HEK293 (cell line): ENCODE data around the gene SPTLC3.

Source experiments
- CTCF ChIA-PET: fragments of 350-600 bp; formaldehyde crosslinking; extraction: SDS; loops from one replicate; lab custom pipeline; 2021; ENCODE audit warnings: antibody characterized with exemption; lab: Yijun Ruan, JAX
- POLR2A ChIA-PET: fragments of 300-600 bp; formaldehyde crosslinking; extraction: SDS; loops from one replicate; lab custom pipeline; 2020; ENCODE audit warnings: antibody characterized with exemption, inconsistent platforms; lab: Yijun Ruan, JAX
- H3K27ac ChIP-seq: fragments of 200-500 bp; sonication (Bioruptor generic); 2 replicates; pipeline ENCODE4 v1.5.1; 2014; ENCODE audit warnings: low read depth, low read length, control low read depth, inconsistent platforms; ENCODE audit errors: extremely low read depth
- H3K36me3 ChIP-seq, 2 experiments: fragments of 200-500 bp in 1 of 2; sonication (Bioruptor generic) in 1 of 2; 1 replicate in 1 of 2; 2 replicates in 1 of 2; pipeline ENCODE4 v1.5.1; 2014 to 2017; ENCODE audit warnings: inconsistent platforms in 2 of 2, low read length in 2 of 2; ENCODE audit not compliant: control insufficient read depth in 2 of 2, insufficient read depth in 1 of 2
- H3K4me1 ChIP-seq: fragments of 200-500 bp; sonication (Bioruptor generic); 2 replicates; pipeline ENCODE4 v1.5.1; 2014; ENCODE audit warnings: mild to moderate bottlenecking, low read length, inconsistent platforms; ENCODE audit not compliant: control insufficient read depth, insufficient read depth
- H3K4me3 ChIP-seq: 2 replicates; pipeline ENCODE4 v1.5.1; 2011; ENCODE audit warnings: low read depth, mild to moderate bottlenecking, control low read depth, low read length, moderate library complexity
- H3K9me3 ChIP-seq: fragments of 200-500 bp; sonication (Bioruptor generic); 2 replicates; pipeline ENCODE4 v1.5.1; 2014; ENCODE audit warnings: low read depth, low read length, inconsistent platforms; ENCODE audit not compliant: control insufficient read depth, insufficient read depth
- FEZF1 ChIP-seq: fragments of 450-650 bp; formaldehyde crosslinking; IDR thresholded peaks from 2 replicates; pipeline ENCODE4 v1.5.1; 2016; ENCODE audit warnings: missing biosample characterization, missing genetic modification characterization
- GLIS1 ChIP-seq: fragments of 450-650 bp; formaldehyde crosslinking; IDR thresholded peaks from 2 replicates; pipeline ENCODE4 v1.5.1; 2016; ENCODE audit warnings: missing biosample characterization, missing genetic modification characterization
- HOXA7 ChIP-seq: sonication (generic); formaldehyde crosslinking; IDR thresholded peaks from 2 replicates; pipeline ENCODE4 v1.8.1; 2022; ENCODE audit warnings: missing genetic modification reagents, borderline replicate concordance
- KLF1 ChIP-seq: fragments of 450-650 bp; formaldehyde crosslinking; IDR thresholded peaks from 2 replicates; pipeline ENCODE4 v1.5.1; 2016; ENCODE audit warnings: missing biosample characterization, missing genetic modification characterization
- KLF8 ChIP-seq: fragments of 450-650 bp; formaldehyde crosslinking; IDR thresholded peaks from 2 replicates; pipeline ENCODE4 v1.5.1; 2016; ENCODE audit warnings: missing biosample characterization, missing genetic modification characterization
- PRDM1 ChIP-seq: fragments of 450-650 bp; formaldehyde crosslinking; IDR thresholded peaks from 2 replicates; pipeline ENCODE4; 2016; ENCODE audit warnings: missing biosample characterization, missing genetic modification characterization
- PRDM10 ChIP-seq: fragments of 450-650 bp; formaldehyde crosslinking; IDR thresholded peaks from 2 replicates; pipeline ENCODE4 v1.5.1; 2016; ENCODE audit warnings: missing biosample characterization, missing genetic modification characterization
- ZBTB20 ChIP-seq: fragments of 450-650 bp; formaldehyde crosslinking; IDR thresholded peaks from 2 replicates; pipeline ENCODE4 v1.5.1; 2016; ENCODE audit warnings: missing biosample characterization, missing genetic modification characterization
- ZBTB21 ChIP-seq: fragments of 450-650 bp; formaldehyde crosslinking; IDR thresholded peaks from 2 replicates; pipeline ENCODE4 v1.5.1; 2017; ENCODE audit warnings: missing biosample characterization, missing genetic modification characterization
- ZIC2 ChIP-seq: fragments of 450-650 bp; formaldehyde crosslinking; IDR thresholded peaks from 2 replicates; pipeline ENCODE4 v1.5.1; 2016; ENCODE audit warnings: missing biosample characterization, missing genetic modification characterization
- ZNF121 ChIP-seq: fragments of 450-650 bp; formaldehyde crosslinking; IDR thresholded peaks from 2 replicates; pipeline ENCODE4 v1.5.1; 2016; ENCODE audit warnings: missing biosample characterization, missing genetic modification characterization
- ZNF174 ChIP-seq: fragments of 450-650 bp; formaldehyde crosslinking; IDR thresholded peaks from 2 replicates; pipeline ENCODE4 v1.5.0; 2017; ENCODE audit warnings: missing biosample characterization, mild to moderate bottlenecking, missing genetic modification characterization
- ZNF184 ChIP-seq: fragments of 450-650 bp; IDR thresholded peaks from 2 replicates; pipeline ENCODE4 v1.5.1; 2018; ENCODE audit warnings: missing biosample characterization, mild to moderate bottlenecking, missing genetic modification characterization
- ZNF239 ChIP-seq: fragments of 450-650 bp; formaldehyde crosslinking; IDR thresholded peaks from 2 replicates; pipeline ENCODE4 v1.5.1; 2016; ENCODE audit warnings: missing biosample characterization, missing genetic modification characterization
- ZNF292 ChIP-seq: fragments of 450-650 bp; formaldehyde crosslinking; IDR thresholded peaks from 2 replicates; pipeline ENCODE4 v1.5.1; 2016; ENCODE audit warnings: low read depth, missing biosample characterization, missing genetic modification characterization, borderline replicate concordance
- ZNF398 ChIP-seq: fragments of 450-650 bp; formaldehyde crosslinking; IDR thresholded peaks from 2 replicates; pipeline ENCODE4 v1.5.1; 2017; ENCODE audit warnings: missing biosample characterization, missing genetic modification characterization
- ZNF513 ChIP-seq: fragments of 450-650 bp; IDR thresholded peaks from 2 replicates; pipeline ENCODE4 v1.5.1; 2018; ENCODE audit warnings: missing biosample characterization, missing genetic modification characterization
- ZNF548 ChIP-seq: fragments of 450-650 bp; formaldehyde crosslinking; IDR thresholded peaks from 2 replicates; pipeline ENCODE4 v1.5.1; 2016; ENCODE audit warnings: missing biosample characterization, missing genetic modification characterization
- ZNF629 ChIP-seq: fragments of 450-650 bp; formaldehyde crosslinking; IDR thresholded peaks from 2 replicates; pipeline ENCODE4 v1.5.1; 2017; ENCODE audit warnings: missing biosample characterization, missing genetic modification characterization
- ZNF654 ChIP-seq: fragments of 450-650 bp; formaldehyde crosslinking; IDR thresholded peaks from 2 replicates; pipeline ENCODE4 v1.5.1; 2016; ENCODE audit warnings: low read depth, missing biosample characterization, missing genetic modification characterization
- ZNF76 ChIP-seq: fragments of 450-650 bp; formaldehyde crosslinking; IDR thresholded peaks from 2 replicates; pipeline ENCODE4; 2016; ENCODE audit warnings: low read depth, missing biosample characterization, missing genetic modification characterization, borderline replicate concordance
- ZNF791 ChIP-seq: fragments of 450-650 bp; formaldehyde crosslinking; IDR thresholded peaks from 2 replicates; pipeline ENCODE4 v1.5.1; 2016; ENCODE audit warnings: missing biosample characterization, missing genetic modification characterization
- ZSCAN18 ChIP-seq: fragments of 450-650 bp; formaldehyde crosslinking; IDR thresholded peaks from 2 replicates; pipeline ENCODE4 v1.5.1; 2016; ENCODE audit warnings: missing biosample characterization, missing genetic modification characterization
- TF ChIP-seq, protein P1 (sequence below): fragments of 450-650 bp; formaldehyde crosslinking; IDR thresholded peaks from 2 replicates; pipeline ENCODE4 v1.5.1; 2016; ENCODE audit warnings: missing biosample characterization, missing genetic modification characterization

SPTLC3 gene

DNA sequence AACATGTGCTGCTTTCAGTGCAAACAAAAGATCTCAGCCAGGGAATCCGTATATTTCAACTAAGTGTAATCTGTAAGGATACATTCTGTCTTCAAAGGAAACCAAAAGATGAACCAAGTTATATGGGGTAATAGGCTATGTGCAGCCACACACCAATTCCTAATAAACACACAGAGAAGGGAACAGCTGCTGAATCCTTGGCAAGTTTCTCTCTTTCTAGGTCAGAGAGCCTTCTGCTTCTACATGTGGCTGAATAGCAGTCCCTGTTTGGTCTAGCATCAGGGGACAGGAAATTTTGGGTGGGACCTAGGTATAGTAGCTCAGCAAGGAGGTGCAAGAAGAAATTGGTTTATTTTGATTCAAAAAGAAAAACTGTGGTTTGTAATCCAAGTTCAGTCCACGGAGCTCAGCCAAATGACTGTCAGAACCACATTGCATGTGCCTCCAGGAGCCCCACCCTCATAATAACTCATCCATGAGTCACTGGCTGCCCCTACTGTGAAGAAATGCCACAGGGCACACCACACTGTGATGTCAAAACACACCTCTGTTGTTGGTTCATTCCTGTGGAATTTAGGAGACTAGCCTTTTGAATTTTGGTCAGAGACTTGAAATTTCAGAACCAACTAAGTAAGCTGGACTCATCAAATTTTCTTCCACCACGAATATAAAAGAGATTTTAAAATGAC, 21.1 kb downstream of the SPTLC3 start:
- no peaks in the 10 kb centered on the region for H3K36me3 ChIP-seq
- no peaks in the 10 kb centered on the region; the same call in 1 of the 2 replicates for H3K4me1 ChIP-seq
- no peak overlapping the region for H3K27ac ChIP-seq
- POLR2A ChIA-PET = interaction anchor here (1.2 kb wide), 1 partner anchor 755 kb away, joined by 3 read pairs; the partner anchor contains the start of genes ESF1 and NDUFAF5
- CTCF ChIA-PET = interaction anchor here (0.6 kb wide), 1 partner anchor 1494 kb away, joined by 6 read pairs; no protein-coding TSS in a partner anchor
- no peaks in the 10 kb centered on the region for H3K9me3 ChIP-seq
- no peak for TF ChIP-seq ZNF76
- peak; percentile 83 for TF ChIP-seq ZNF629 (tag by site-specific recombination)
- no peak for TF ChIP-seq KLF8 (tag by site-specific recombination)
- TF ChIP-seq PRDM10 (tag by site-specific recombination) = peak; percentile 77
- peak; percentile 50; the same call in 1 of the 2 replicates for TF ChIP-seq ZIC2
- no peak for TF ChIP-seq PRDM1 (tag by site-specific recombination)
- TF ChIP-seq ZNF513 (tag by site-specific recombination) = no peak
- peak; percentile 64 for TF ChIP-seq FEZF1 (tag by site-specific recombination)
- no peak for TF ChIP-seq KLF1 (tag by site-specific recombination)
- TF ChIP-seq GLIS1 (tag by site-specific recombination) = 0 out of 2 replicates have a peak, but pooled peaks have one; percentile 8
- 0 out of 2 replicates have a peak, but pooled peaks have one; percentile 19 for TF ChIP-seq ZNF184
- no peak for TF ChIP-seq ZNF121 (tag by site-specific recombination)
- TF ChIP-seq, protein P1, sequence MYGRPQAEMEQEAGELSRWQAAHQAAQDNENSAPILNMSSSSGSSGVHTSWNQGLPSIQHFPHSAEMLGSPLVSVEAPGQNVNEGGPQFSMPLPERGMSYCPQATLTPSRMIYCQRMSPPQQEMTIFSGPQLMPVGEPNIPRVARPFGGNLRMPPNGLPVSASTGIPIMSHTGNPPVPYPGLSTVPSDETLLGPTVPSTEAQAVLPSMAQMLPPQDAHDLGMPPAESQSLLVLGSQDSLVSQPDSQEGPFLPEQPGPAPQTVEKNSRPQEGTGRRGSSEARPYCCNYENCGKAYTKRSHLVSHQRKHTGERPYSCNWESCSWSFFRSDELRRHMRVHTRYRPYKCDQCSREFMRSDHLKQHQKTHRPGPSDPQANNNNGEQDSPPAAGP (tag by site-specific recombination) = 0 out of 2 replicates have a peak, but pooled peaks have one; percentile 47
- TF ChIP-seq ZBTB21 (tag by site-specific recombination) = 0 out of 2 replicates have a peak, but pooled peaks have one; percentile 36
- no peak for TF ChIP-seq ZNF292 (tag by site-specific recombination)
- no peak for TF ChIP-seq HOXA7 (CRISPR knock-in tag)
- TF ChIP-seq ZNF239 (tag by site-specific recombination) = no peak
- TF ChIP-seq, all 188 proteins: peak for 8
- no peak overlapping the region for H3K4me3 ChIP-seq

DNA sequence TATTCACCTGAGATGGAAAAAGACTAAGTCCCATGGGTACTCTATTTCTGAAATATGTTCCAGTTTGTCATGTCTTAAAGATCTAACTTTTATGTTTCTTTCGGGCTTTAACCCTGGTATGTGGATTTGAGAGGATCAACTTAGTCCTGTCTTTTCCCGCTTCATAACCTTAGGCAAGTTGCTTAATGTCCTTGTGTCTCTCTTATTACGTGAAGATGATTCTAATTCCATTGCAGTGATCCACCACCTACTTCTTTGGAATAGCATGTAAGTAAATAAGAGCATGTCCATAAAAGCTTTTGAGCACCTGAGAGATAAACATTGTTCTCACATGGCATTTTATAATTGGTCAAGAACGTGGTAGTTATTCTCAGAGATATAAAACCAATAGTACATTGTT, 23.0 kb downstream of the SPTLC3 start:
- CTCF ChIA-PET = interaction anchor here (0.7 kb wide), 1 partner anchor 230 kb away, joined by 3 read pairs; no protein-coding TSS in a partner anchor
- H3K4me1 ChIP-seq = no peaks in the 10 kb centered on the region; the same call in 1 of the 2 replicates
- TF ChIP-seq ZBTB20 (tag by site-specific recombination) = no peak
- no peak for TF ChIP-seq ZNF791 (tag by site-specific recombination)
- no peak for TF ChIP-seq ZNF292 (tag by site-specific recombination)
- TF ChIP-seq, protein P1 (tag by site-specific recombination) = no peak
- TF ChIP-seq ZSCAN18 = no peak
- no peak for TF ChIP-seq ZNF398 (tag by site-specific recombination)
- no peak for TF ChIP-seq ZNF174 (tag by site-specific recombination)
- TF ChIP-seq HOXA7 (CRISPR knock-in tag) = no peak
- no peak for TF ChIP-seq ZNF548 (tag by site-specific recombination)
- TF ChIP-seq ZNF654 = no peak

More for the DNA sequence above, 23.0 kb downstream of the SPTLC3 start:
- Histone ChIP-seq H3K4me3 (no peak overlapping the region), H3K36me3 (no peaks in the 10 kb centered on the region), H3K27ac (no peak overlapping the region), H3K9me3 (no peaks in the 10 kb centered on the region)
- POLR2A ChIA-PET = no interaction called here
